GM19455 (cell line): Measurements from ENCODE around the gene GADD45B.
"Not testable (repeated sequence)": the region's sequence is repeated elsewhere in the genome, so short reads cannot be mapped to it uniquely, and the experiment has no call there.

ENCODE experiments used
- ATAC-seq: cut with Tn5 transposase; IDR thresholded peaks from one replicate; pipeline ENCODE4 v1.9.1; 2021; ENCODE audit not compliant: unreplicated experiment

Gene GADD45B

GRCh38 chr19:2512523-2513431, 36.9 kb downstream of the GADD45B start:
- ATAC-seq: no peak

GRCh38 chr19:2514981-2515518, 39.1 kb downstream of the GADD45B start:
- ATAC-seq: no peak

- no peak for ATAC-seq
Measured at GRCh38 chr19:2516727-2517126, 40.8 kb downstream of the GADD45B start.

GRCh38 chr19:2517881-2518601, 42.1 kb downstream of the GADD45B start:
- ATAC-seq: no peak

- ATAC-seq: not testable (repeated sequence)
Measured at GRCh38 chr19:2518856-2519255, 42.9 kb downstream of the GADD45B start.

GRCh38 chr19:2519482-2519881, 43.6 kb downstream of the GADD45B start:
- no peak for ATAC-seq

GRCh38 chr19:2523630-2524311, 47.8 kb downstream of the GADD45B start:
- ATAC-seq: no peak

GRCh38 chr19:2524361-2524839, 48.5 kb downstream of the GADD45B start:
- no peak for ATAC-seq

- no peak for ATAC-seq
Measured at GRCh38 chr19:2524840-2525723, 49.2 kb downstream of the GADD45B start.

- ATAC-seq: no peak
Measured at GRCh38 chr19:2527171-2527570, 51.2 kb downstream of the GADD45B start.

GRCh38 chr19:2527686-2528085, 51.8 kb downstream of the GADD45B start:
- ATAC-seq: no peak
